Ramos (cell line): ENCODE results near the gene RIPOR1.

Experiments
- in situ Hi-C: fragments of 300-500 bp; cut with MboI; formaldehyde crosslinking; loops from one replicate; pipeline ENCODE4 v1.14.3; 2022; ENCODE audit warnings: low sequenced_read_pairs; ENCODE audit not compliant: unreplicated experiment

The RIPOR1 gene

DNA sequence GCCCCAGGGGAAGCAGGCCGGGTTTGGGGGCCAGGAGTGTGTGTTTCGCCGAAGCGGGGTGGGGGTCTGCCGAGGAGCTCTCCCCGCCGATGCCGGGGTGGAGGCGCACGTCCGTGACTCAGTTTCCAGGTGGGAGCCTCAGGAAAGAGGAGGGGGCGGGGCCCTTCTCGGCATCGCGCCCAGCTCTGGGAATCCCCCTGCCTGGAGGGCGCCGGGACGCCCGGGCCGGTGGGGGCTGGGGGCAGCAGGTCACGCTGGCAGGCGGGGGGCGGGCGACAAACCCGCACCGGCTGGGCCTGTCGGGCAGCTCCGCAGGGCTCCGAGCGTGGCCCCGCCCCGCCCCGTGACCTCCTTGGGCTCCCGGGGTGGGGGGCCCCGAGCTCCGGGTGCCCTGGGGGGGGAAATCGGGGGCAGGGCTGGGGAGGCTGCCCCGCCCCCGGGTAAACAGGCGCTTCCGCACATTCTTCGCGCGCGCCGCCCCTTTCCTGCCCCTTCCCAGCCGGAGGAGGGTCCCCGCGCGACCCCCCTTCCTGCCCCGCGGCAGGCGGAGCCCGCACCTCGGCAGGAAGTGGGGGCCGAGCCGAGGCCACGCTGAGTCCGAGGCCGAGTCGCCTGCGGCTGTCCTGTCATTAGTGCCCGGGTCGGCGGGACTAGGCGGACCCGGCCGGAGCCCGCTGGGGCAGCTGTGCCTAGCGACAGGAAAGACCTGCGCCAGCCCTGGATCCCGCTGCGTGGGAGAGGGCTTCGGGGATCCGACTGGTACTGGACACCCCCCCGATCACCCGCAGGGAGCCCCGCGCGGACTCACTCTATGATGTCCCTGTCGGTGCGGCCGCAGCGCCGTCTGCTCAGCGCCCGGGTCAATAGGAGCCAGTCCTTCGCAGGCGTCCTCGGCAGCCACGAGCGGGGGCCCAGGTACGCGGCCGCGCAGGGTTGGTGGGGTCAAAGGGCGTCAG is 9.3 kb downstream of the RIPOR1 start:
- in situ Hi-C loops = no loop called here

DNA sequence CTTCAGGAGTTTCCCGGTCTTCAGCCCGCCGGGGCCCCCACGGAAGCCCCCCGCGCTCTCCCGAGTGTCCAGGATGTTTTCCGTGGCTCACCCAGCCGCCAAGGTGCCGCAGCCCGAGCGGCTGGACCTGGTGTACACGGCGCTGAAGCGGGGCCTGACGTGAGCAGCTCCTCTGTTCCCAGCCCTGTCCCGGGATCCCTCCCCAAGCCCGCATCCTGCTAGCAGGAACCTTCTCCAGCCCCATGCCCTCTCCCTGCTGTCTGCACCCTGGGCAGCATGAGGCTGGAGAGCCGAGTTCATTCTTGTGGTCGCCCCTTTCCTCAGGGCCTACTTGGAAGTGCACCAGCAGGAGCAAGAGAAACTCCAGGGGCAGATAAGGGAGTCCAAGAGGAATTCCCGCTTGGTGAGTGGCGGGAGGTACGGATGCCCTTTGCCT is 10.1 kb downstream of the RIPOR1 start:
- in situ Hi-C loops = no loop called here

DNA sequence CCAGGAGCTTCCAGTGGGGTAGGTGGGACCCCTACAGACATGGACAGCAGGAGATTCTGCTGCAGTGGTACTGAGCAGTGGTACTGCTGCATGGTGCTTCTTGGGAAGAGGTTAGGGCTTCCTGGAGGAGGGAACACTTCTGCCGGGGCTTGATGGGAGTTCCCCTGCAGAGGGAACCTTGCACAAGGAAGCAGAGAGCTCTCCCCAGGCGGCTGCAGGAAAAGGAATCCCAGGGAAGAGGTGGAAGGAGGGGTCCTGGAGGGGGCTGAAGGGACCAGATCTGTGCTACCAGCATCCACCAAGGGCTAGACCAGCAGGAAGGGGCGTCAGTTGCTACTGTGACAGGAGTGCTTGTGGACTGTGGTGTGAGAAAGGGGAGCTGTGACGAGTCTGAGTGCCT is 10.6 kb downstream of the RIPOR1 start:
- in situ Hi-C loops = no loop called here

DNA sequence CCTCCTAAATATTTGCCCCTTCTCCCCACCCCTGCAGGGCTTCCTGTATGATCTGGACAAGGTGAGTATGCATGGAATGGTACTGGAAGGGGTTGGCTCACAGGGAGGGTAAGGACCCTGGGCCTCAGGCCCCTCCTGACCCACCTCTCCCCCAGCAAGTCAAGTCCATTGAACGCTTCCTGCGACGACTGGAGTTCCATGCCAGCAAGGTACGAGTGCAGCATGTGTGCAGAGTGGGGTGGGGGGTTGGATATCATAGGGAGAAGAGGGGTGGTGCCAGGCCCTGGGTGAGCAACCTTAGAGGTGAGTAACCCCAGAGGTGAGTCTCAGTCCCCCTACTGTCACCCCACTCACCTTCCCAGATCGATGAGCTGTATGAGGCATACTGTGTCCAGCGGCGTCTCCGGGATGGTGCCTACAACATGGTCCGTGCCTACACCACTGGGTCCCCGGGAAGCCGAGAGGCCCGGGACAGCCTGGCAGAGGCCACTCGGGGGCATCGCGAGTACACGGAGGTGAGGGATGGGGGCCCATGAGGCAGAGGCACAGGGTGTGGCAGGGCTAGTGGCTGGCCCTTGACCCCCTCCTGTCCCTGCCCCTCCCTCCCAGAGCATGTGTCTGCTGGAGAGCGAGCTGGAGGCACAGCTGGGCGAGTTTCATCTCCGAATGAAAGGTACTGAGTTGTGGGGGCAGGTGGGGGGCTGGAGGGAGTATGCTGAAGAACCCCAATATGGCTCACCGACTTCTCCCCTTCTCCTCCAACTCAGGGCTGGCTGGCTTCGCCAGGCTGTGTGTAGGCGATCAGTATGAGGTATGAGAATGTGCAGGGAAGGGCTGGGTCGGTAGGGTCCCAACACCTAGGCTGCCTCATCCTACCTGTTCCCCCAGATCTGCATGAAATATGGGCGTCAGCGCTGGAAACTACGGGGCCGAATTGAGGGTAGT is 11.3 kb downstream of the RIPOR1 start:
- in situ Hi-C loops = loop anchor here (5.0 kb wide), 1 partner anchor 97 kb away; no protein-coding TSS in a partner anchor

DNA sequence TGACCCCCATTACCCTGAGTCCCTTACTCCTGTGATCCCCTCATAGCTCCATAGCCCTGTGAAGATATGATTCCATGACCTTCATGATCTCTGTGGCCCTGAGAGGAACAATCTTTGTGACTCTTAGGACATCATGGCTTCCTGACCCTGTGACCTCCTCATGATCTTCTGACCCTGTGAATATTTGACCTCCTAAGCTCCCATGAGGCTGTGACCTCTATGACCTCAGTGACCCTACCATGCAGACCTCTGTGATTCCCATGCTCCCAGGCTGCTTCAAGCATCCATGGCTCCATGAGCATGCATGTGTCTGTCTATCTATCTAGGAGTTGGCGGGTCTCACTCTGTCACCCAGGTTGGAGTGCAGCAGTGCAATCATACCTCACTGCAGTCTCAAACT is 12.1 kb downstream of the RIPOR1 start:
- in situ Hi-C loops = loop anchor here (5.0 kb wide), 1 partner anchor 97 kb away; no protein-coding TSS in a partner anchor

DNA sequence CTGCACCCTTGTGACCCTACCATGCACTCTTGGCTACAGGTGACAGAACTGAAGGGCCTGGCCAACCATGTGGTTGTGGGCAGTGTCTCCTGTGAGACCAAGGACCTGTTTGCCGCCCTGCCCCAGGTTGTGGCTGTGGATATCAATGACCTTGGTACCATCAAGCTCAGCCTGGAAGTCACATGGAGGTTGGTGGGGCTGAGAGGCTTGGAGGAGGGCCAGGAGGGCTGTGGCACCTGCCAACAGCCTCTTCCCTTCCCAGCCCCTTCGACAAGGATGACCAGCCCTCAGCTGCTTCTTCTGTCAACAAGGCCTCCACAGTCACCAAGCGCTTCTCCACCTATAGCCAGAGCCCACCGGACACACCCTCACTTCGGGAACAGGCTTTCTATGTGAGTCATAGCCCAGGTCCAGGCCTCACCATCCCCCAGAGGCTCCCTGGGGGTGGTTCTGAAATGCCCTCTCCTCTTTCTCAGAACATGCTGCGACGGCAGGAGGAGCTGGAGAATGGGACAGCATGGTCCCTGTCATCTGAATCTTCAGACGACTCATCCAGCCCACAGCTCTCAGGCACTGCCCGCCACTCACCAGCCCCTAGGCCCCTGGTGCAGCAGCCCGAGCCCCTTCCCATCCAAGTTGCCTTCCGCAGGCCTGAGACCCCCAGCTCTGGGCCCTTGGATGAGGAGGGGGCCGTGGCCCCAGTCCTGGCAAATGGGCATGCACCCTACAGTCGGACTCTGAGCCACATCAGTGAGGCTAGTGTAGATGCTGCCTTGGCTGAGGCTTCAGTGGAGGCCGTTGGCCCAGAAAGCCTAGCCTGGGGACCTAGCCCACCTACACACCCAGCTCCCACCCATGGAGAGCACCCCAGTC is 13.0 kb downstream of the RIPOR1 start:
- in situ Hi-C loops = loop anchor here (5.0 kb wide), 1 partner anchor 96 kb away; no protein-coding TSS in a partner anchor

DNA sequence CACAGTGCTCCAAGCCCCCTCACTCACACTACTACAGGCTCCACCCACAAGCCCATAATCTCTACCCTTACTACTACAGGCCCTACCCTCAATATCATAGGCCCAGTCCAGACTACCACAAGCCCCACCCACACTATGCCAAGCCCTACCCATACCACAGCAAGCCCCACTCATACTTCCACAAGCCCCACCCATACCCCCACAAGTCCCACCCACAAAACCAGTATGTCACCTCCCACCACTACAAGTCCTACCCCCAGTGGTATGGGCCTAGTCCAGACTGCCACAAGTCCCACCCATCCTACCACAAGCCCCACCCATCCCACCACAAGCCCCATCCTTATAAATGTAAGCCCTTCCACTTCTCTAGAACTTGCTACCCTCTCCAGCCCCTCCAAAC is 13.8 kb downstream of the RIPOR1 start:
- in situ Hi-C loops = loop anchor here (5.0 kb wide), 1 partner anchor 95 kb away; no protein-coding TSS in a partner anchor

DNA sequence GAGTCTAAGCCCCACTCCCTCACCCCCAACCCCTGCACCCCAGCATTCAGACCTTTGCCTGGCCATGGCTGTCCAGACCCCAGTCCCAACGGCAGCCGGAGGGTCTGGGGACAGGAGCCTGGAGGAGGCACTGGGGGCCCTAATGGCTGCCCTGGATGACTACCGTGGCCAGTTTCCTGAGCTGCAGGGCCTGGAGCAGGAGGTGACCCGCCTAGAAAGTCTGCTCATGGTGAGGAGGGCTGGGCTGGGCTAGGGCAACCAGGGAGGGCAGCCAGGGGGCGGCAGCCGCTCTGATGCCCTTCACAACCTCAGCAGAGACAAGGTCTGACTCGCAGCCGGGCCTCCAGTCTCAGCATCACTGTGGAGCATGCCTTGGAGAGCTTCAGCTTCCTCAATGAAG is 14.4 kb downstream of the RIPOR1 start:
- in situ Hi-C loops = loop anchor here (5.0 kb wide), 1 partner anchor 94 kb away; no protein-coding TSS in a partner anchor

DNA sequence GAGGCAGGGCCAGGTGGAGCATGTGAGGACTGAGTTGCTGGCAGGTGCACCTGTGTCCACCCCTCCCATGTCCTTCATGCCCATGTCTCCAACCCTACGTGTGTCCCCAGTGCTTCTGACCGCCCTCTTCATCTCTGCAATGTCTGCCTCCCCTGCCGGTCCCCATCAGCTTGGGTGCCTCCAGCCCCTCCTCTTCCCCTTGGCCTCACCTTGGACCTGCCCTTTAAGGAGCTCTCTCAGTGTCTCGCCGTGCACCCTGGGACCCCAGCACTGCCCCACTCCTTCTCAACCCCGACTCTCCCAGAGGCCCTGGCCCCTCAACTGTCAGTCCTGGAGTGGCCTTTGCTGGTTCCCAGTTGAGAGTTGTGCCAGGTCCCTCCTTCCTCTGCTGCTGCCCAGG is 15.0 kb downstream of the RIPOR1 start:
- in situ Hi-C loops = loop anchor here (5.0 kb wide), 1 partner anchor 94 kb away; no protein-coding TSS in a partner anchor

DNA sequence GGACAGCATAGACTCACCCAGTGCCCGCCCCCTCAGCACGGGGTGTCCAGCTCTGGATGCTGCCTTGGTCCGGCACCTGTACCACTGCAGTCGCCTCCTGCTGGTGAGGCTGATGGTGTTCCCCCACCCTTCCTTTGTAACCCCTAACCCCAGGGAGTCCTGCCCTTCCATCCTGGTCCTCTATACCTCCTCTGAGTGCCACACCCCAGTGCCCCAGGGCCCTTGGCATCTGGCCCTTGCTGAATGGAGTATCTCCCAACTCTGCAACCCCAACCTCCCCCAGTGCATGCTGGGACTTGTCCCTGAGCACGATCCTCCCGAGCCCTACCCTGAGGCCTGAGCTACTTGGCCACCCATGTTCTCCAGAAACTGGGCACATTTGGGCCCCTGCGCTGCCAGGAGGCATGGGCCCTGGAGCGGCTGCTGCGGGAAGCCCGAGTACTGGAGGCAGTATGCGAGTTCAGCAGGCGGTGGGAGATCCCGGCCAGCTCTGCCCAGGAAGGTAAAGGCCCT is 15.8 kb downstream of the RIPOR1 start:
- in situ Hi-C loops = loop anchor here (5.0 kb wide), 1 partner anchor 93 kb away; no protein-coding TSS in a partner anchor

DNA sequence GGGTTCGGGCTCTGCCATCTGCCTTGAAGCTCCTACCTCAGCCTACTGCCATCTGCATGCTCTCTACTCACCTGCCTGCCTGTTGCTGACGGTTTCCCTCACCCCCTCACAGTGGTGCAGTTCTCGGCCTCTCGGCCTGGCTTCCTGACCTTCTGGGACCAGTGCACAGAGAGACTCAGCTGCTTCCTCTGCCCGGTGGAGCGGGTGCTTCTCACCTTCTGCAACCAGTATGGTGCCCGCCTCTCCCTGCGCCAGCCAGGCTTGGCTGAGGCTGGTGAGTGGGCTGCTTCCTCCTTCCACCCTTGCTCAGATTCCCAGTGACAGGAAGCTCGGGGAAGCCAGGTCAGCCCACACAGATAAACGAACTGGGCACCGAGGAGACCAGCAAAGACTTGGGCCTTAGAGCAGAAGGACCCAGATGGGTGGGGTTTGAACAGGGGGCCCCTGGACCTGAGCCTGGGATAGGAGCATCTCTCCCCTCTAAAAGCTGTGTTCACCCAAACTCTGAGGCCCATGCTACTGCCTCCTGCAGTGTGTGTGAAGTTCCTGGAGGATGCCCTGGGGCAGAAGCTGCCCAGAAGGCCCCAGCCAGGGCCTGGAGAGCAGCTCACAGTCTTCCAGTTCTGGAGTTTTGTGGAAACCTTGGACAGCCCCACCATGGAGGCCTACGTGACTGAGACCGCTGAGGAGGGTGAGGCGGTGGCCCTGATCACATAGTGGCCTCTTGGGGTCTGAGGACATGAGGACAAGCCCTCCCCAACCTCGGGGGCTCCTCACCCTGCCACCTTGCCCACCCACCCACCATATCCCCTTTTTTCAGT is 16.4 kb downstream of the RIPOR1 start:
- in situ Hi-C loops = loop anchor here (5.0 kb wide), 1 partner anchor 92 kb away; no protein-coding TSS in a partner anchor

DNA sequence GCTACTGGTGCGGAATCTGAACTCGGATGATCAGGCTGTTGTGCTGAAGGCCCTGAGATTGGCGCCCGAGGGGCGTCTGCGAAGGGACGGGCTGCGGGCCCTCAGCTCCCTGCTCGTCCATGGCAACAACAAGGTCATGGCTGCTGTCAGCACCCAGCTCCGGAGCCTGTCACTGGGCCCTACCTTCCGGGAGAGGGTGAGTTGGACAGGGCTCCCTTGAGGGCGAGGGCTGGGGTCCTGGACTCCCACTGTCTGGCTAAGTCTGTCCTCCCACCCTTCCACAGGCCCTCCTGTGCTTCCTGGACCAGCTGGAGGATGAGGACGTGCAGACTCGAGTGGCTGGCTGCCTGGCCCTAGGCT is 17.0 kb downstream of the RIPOR1 start:
- in situ Hi-C loops = no loop called here

DNA sequence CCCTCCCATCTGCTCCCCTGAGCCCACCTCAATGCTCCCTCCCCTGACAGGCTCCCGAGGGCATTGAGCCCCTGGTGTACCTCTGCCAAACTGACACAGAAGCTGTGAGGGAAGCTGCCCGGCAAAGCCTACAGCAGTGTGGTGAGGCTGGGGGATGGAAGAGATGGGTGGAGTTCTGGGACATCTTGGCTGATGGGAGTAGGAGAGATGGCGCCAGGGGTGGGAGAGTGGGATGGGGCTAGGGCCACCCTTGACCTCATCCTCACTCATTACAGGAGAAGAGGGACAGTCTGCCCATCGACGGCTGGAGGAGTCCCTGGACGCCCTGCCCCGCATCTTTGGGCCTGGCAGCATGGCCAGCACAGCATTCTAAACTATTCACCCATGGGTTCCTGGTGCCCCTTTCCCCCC is 17.5 kb downstream of the RIPOR1 start:
- in situ Hi-C loops = no loop called here

DNA sequence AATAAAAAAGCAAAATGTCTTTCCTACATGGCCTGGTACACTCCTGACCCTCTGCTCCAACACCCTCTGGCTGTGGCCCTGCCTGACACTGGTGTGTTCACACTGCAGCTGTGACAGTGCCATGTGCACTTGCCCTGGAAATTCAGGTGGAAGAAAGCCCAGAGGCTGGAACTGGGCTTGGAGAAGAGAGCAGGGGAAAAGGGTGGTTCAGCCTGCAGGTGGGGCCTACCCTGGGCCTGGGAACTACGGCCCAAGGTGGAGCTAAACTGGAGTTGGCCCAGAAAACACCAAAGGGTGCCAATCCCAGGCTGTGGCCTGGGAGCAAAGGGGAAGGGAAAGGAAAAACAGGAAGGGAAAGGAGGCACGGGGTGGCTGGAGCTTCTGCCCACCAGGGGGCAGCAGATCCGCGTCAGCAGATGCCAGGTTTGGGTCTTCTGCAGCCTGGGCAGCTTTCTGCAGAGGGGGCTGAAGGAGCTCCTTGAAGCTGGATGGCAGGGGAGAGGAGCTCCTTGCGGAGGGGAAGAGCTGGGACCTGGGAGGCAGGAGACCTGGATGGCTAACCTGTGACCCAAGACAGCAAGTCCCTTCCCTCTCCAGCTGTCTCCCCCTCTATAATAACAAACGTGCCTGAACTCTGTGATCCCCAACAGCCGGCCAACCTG is 18.3 kb downstream of the RIPOR1 start:
- in situ Hi-C loops = no loop called here

DNA sequence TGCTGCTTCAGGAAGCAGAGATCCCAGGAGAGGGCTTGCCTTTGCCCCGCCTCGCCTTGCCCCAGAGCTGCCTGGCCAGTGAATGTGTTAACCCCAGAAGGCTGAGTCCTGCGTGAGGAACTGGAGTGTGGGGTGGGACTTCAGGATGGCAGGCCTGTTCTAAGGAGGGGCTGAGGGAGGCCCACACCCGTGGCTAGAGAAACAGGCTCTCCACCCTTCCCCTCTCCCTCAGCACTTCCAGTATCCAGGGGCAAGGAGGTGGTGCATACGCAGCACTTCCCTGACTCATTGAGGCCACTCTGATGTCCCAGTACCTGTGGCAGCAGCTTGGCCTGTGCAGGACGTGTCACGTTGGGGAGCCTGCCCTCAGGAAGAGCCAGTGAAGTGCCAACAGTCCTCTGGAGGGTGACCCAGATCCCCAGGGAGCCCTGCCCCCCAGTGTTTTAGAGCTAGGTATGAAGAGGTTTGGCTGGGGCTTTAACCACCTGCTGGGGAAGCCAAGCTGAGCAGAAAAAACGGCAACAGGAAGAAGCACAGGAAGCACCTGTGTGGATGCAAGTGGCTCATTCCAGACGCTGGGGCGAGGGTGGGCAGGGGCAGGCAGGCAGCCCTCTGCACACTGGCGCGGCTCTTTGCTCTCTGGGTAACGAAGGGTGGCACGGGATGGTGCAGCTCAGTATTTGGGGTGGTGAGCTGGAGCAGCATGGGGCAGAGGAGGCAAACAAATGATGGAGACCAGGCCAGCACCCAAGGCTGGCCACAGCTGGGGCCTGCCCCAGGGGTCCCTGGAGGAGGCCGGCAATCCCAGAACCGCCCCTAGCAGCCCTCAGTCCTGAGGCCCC is 19.0 kb downstream of the RIPOR1 start:
- in situ Hi-C loops = no loop called here

DNA sequence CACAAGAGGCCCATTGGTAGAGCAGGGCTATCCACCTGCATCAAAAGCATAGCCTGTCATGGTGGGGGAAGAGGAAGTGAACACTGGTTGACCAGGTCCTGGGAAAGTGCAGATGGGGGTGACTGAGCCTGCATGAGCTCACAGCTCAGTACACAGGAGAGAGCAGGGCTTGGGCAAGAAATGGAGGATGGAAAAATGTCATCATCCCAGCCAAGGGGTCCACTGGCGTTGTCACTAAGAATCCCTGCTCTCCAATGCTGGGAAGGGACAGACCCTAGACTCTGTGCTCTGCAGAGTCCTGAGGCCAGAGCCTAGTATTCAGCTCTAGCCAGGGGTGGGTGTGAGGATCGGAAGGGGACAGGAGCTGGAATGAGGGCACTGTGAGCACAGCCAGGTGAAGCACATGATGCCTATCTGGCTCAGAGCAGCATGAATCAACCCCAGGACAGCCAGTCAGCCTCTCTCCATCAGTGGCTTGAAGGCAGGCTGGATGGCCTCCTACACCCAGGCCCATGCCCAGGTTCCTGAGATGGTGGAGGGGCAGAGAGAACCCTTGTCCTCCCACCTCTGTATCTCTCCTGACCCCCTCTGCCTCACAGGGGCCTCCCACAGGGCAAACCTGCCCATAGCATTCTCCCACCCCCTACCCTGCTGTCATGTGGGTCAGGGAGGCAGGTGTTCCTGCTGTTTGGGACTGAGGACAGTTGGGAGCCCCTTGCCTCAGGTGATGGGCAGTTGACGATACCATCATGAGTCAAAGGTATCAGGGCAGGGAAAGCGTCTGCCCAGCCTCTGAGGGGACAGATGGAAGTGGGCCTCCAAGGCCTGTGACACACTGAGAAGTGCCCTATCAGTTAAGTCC is 19.9 kb downstream of the RIPOR1 start:
- in situ Hi-C loops = no loop called here
